Mucosa of descending colon (tissue), 3 donors: ENCODE measurements around the gene LGI2. TPM values are rescaled to one million over a fixed set of nuclear protein-coding genes. Genes with fewer than 3 reads are reported as not detected.
A peak's percentile ranks its signal among the peaks of the same experiment; 100 is the strongest.
"Not testable (repeated sequence)": the region's sequence is repeated elsewhere in the genome, so short reads cannot be mapped to it uniquely, and the experiment has no call there.

ENCODE experiments used
- ATAC-seq: fragments of 200-7000 bp; cut with Tn5 transposase; one replicate; pipeline ENCODE4 v1.9.1; 2020; ENCODE audit warnings: mild to moderate bottlenecking, moderate library complexity
- DNase-seq, 3 donors: peaks; one replicate each; pipeline ENCODE4 v3.0.0-alpha.2; 2020
- H3K36me3 ChIP-seq: fragments of 200-600 bp; one replicate; pipeline ENCODE4 v1.8.0; 2021; ENCODE audit warnings: low read depth, mild to moderate bottlenecking
- H3K4me1 ChIP-seq: fragments of 200-600 bp; one replicate; pipeline ENCODE4 v1.8.0; 2021; ENCODE audit warnings: low read depth, mild to moderate bottlenecking
- H3K4me3 ChIP-seq: fragments of 200-600 bp; one replicate; pipeline ENCODE4 v1.8.0; 2021; ENCODE audit warnings: mild to moderate bottlenecking
- H3K9me3 ChIP-seq: fragments of 200-600 bp; one replicate; pipeline ENCODE4 v1.8.0; 2021; ENCODE audit warnings: mild to moderate bottlenecking
- intact Hi-C, 2 donors: fragments of 100-400 bp; cut with DNase I in 1 of 2; cut with micrococcal nuclease in 1 of 2; formaldehyde crosslinking; loops; one replicate each; pipeline versions ENCODE4 v1.11.0 to v1.11.1; 2022; cut with DNase I, micrococcal nuclease
- total RNA-seq, 3 donors: library from RNA; stranded (reverse); fragmentation: NEBNext Ultra II Directional in 2 of 3; extraction: Animal tissue kit (Norgen Biotek cat#: 25700) in 2 of 3; gene quantifications; one replicate each; pipeline versions ENCODE4 v1.2.1 to v1.2.4, GENCODE V29; 2021 to 2023
- TF ChIP-seq, protein P1 (sequence below): fragments of 200-600 bp; IDR thresholded peaks from one replicate; pipeline ENCODE4 v1.8.0; 2022; ENCODE audit warnings: antibody characterized with exemption, mild to moderate bottlenecking
- donor health status: DM: no; HTN: no; CAD: no; lungs with moderate emphysema.
- donor health status: DM: no; HTN: no; CAD: no.
- donor health status: DM: no; HTN: yes; CAD: no.

LGI2 gene
- total RNA-seq, 3 donors from 2014 or later = 0.43 to 2.5 (median 0.53) TPM

DNA sequence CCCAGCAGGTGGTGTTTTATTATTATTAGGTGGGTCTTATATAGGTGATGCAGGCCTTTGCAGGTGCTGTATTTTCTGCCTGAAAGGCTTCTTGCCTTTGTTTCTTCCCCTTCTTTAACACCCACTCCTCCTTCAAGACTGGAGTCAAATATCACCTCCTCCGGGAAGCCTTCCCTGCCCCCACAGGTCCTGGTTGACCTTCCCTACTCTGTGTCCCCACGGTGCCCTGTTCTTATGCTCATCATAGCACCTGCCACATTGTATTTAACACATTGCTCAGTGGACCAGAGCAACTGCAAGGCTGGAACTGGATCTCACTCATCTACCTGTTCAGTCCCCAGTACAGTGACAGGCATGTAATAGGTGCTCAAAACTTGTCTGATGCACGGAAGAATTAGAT lies 39.8 kb upstream of the LGI2 start:
- DNase-seq (no peak), ATAC-seq (no peak)
- intact Hi-C loops = no loop called here
- H3K4me1 ChIP-seq = no peaks in the 10 kb centered on the region
- H3K36me3 ChIP-seq = no peaks in the 10 kb centered on the region
- H3K4me3 ChIP-seq = no peak overlapping the region
- TF ChIP-seq, protein P1, sequence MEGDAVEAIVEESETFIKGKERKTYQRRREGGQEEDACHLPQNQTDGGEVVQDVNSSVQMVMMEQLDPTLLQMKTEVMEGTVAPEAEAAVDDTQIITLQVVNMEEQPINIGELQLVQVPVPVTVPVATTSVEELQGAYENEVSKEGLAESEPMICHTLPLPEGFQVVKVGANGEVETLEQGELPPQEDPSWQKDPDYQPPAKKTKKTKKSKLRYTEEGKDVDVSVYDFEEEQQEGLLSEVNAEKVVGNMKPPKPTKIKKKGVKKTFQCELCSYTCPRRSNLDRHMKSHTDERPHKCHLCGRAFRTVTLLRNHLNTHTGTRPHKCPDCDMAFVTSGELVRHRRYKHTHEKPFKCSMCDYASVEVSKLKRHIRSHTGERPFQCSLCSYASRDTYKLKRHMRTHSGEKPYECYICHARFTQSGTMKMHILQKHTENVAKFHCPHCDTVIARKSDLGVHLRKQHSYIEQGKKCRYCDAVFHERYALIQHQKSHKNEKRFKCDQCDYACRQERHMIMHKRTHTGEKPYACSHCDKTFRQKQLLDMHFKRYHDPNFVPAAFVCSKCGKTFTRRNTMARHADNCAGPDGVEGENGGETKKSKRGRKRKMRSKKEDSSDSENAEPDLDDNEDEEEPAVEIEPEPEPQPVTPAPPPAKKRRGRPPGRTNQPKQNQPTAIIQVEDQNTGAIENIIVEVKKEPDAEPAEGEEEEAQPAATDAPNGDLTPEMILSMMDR = no peak
- H3K9me3 ChIP-seq = no peaks in the 10 kb centered on the region

DNA sequence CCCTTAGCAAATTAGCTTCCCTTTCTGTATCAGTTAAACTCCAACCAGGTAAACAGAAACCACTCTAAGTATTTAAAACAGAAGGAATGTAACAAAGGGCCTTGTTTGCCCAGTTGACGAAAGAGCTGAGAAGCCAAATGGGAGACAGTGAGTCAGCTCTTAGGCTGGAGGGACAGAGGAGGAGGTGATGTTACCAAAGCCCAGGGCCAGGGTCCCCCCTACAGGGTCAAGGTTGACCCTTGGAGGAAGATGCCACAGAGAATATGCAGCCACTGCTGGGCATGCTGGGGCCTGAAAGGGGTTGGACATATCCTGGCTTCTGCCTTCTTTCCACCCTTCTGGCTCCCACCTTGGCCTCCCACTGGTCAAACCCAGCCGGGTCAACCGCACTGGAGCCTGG lies 38.3 kb upstream of the LGI2 start:
- no peak for DNase-seq
- no peaks in the 10 kb centered on the region for H3K4me1 ChIP-seq
- H3K4me3 ChIP-seq = no peak overlapping the region
- no peaks in the 10 kb centered on the region for H3K36me3 ChIP-seq
- peak; percentile 43 for ATAC-seq
- H3K9me3 ChIP-seq = no peaks in the 10 kb centered on the region
- TF ChIP-seq, protein P1 = no peak
- intact Hi-C loops = no loop called here

DNA sequence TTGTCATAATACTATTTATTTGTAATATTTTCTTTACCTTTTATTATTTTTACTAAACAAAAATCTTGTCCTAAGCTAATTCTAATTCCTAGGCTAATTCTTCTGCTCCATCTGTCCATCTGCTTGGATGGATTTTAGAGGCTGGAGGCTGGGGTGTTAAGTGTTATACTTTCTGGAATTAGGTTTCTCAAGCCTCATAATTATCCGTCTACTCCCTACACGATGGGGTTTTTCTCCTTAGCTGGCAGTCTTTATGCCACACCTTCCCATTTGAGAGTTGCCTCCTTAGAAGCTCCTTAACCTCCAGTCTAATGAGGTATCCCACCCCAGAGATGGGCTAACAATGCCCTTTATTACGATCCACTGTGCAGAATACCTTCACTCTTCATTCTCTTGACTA lies 37.6 kb upstream of the LGI2 start:
- intact Hi-C loops = no loop called here
- DNase-seq = no peak
- Histone ChIP-seq H3K4me3 (no peak overlapping the region), H3K36me3 (no peaks in the 10 kb centered on the region), H3K9me3 (no peaks in the 10 kb centered on the region), H3K4me1 (no peaks in the 10 kb centered on the region)
- ATAC-seq = no peak
- TF ChIP-seq, protein P1 = no peak

DNA sequence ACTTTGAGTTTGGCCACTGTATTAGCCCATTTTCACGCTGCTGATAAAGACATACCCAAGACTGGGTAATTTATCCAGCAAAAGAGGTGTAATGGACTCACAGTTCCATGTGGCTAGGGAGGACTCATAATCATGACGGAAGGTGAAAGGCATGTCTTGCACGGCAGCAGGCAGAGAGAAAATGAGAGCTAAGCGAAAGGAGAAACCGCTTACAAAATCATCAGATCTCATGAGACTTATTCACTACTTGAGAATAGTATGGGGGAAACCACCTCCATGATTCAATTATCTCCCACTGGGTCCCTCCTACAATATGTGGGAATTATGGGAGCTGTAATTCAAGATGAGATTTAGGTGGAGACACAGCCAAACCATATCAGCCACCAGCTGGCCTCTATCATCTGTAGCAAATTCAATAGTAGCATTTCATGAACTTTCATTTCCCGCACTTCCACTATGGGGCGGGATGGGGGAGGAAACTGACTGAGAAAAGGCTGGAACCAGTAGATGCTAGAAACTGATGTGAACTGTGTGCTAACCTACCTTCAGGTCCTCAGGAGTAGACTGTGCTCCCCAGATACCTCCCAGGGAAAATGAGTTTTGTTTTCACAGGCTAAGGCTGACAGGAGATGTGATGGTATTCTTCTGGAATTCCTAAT lies 35.3 kb upstream of the LGI2 start:
- TF ChIP-seq, protein P1 = no peak
- no peak overlapping the region for H3K4me3 ChIP-seq
- H3K36me3 ChIP-seq = no peaks in the 10 kb centered on the region
- no peaks in the 10 kb centered on the region for H3K9me3 ChIP-seq
- intact Hi-C loops = no loop called here
- ATAC-seq = no peak
- H3K4me1 ChIP-seq = no peaks in the 10 kb centered on the region
- no peak for DNase-seq

DNA sequence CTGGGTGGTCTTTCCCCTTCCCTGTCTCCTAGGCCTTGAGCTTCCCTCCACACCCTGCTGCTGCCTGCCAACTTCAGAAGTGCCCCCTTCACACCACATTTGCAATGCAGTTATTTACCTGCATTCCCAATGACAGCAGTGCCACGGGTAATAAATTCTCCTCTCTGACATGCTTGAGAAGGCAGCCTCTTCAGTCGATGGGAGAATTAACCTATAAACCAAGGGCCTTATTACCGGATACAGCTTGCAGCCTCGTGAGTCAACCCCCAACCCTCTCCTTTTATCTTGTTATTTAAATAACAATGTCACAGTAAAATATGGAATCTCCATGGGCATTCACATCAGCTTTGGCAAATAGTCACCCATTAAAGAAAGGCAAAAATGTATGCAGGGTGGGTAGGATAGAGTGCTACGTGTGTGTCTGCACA lies 34.7 kb upstream of the LGI2 start:
- intact Hi-C loops = no loop called here
- no peaks in the 10 kb centered on the region for H3K36me3 ChIP-seq
- no peaks in the 10 kb centered on the region for H3K9me3 ChIP-seq

DNA sequence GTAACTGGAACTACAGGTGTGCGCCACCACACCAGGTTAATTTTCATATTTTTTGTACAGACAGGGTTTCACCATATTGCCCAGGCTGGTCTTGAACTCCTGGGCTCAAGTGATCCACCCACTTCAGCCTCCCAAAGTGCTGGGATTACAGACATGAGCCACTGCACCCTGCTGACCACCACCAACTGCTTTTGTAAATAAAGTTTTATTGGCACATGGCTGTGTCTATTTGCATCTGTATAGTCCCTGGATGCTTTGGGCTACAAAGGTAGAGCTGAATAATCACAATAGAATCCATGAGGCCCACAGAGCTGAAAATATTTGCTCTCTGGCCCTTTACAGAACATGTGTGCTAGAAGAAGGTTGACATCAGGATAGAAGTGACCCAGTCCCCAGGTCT lies 33.7 kb upstream of the LGI2 start:
- H3K4me3 ChIP-seq, intact Hi-C loops, H3K36me3 ChIP-seq, ATAC-seq, H3K9me3 ChIP-seq, H3K4me1 ChIP-seq, DNase-seq: not testable (repeated sequence)

More for the DNA sequence above, 34.7 kb upstream of the LGI2 start:
- TF ChIP-seq, protein P1 = no peak
- H3K4me3 ChIP-seq = no peak overlapping the region
- ATAC-seq = no peak
- H3K4me1 ChIP-seq = no peaks in the 10 kb centered on the region
- DNase-seq = no peak
